CD4-positive, alpha-beta T cell treated with Interleukin-2 at 100 ng/mL for 4 hours (primary cell): ENCODE measurements around the gene DRC3.

Source experiments
- DNase-seq: peaks from one replicate; pipeline ENCODE4 v3.0.0-alpha.2; 2020; ENCODE audit warnings: low spot score

Gene DRC3

DNA sequence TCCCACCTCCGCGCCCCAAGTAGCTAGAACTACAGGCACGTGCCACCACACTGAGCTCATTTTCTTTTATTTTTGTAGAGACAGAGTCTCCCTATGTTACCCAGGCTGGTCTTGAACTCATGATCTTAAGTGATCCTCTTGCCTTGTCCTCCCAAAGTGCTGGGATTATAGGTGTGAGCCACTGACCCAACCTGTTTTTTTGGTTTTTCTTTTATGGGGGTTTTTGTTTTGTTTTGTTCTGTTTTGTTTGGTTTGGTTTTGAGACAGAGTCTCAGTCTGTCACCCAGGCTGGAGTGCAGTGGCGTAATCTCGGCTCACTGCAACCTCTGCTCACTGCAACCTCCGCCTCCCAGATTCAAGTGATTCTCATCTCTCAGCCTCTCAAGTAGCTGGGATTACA lies 82.9 kb downstream of the DRC3 start:
- DNase-seq: no peak

- DNase-seq: no peak
Measured at GRCh38 chr17:18056214-18056613, 83.6 kb downstream of the DRC3 start.

DNA sequence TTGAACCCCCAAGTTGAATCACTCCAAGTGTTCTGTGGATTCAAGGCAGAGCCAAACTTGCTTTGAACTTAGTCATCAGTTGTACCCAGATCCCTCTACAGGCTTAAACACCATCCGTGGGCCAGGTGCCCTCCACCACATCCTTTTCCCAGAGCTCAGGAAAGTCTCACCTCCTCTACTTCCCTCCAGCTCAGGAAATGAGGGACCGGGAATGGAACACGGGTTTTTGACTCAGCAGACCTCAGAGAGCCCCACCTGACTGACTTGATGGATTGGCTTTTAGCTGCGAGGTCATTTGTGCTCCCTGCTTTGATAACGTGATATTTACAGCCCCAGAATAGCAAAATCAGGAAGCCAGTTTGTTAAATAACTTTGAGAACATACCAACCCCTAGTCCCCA lies 86.6 kb downstream of the DRC3 start:
- no peak for DNase-seq

- no peak for DNase-seq
Measured at GRCh38 chr17:18064053-18064452, 91.4 kb downstream of the DRC3 start.

- DNase-seq: no peak
Measured at GRCh38 chr17:18065546-18065945, 92.9 kb downstream of the DRC3 start.
